NCI-H345 treated with DMSO at 0.1 percent for 48 hours (cell line): Measurements from ENCODE around the gene TAC1.
"Not testable (repeated sequence)": the region's sequence is repeated elsewhere in the genome, so short reads cannot be mapped to it uniquely, and the experiment has no call there.

Experiments used
- DNase-seq: peaks from one replicate; lab custom pipeline; 2025; ENCODE audit not compliant: unreplicated experiment; lab: John Stamatoyannopoulos, UW

The TAC1 gene

GRCh38 chr7:97731736-97732564, at the start of gene TAC1:
Gene TAC1 (plus strand): TSS chr7:97732086. CDS start chr7:97732613, 527 bp downstream.
- no peak for DNase-seq

GRCh38 chr7:97685952-97686351, 45.9 kb upstream of the TAC1 start:
- DNase-seq: no peak

- no peak for DNase-seq
These were observed 38.3 kb upstream of the TAC1 start for GRCh38 chr7:97693586-97693985.

- no peak for DNase-seq
These were observed 37.5 kb upstream of the TAC1 start for GRCh38 chr7:97694355-97694754.

GRCh38 chr7:97697396-97697795, 34.5 kb upstream of the TAC1 start:
- no peak for DNase-seq

- DNase-seq: no peak
These were observed 9.5 kb upstream of the TAC1 start for GRCh38 chr7:97722386-97722785.

- DNase-seq: no peak
These were observed 834 bp downstream of the TAC1 start for GRCh38 chr7:97732565-97733275.

- no peak for DNase-seq
These were observed 1.6 kb downstream of the TAC1 start for GRCh38 chr7:97733276-97734161.

- no peak for DNase-seq
These were observed 2.4 kb downstream of the TAC1 start for GRCh38 chr7:97734255-97734654.

- no peak for DNase-seq
These were observed 3.2 kb downstream of the TAC1 start for GRCh38 chr7:97735075-97735474.

- no peak for DNase-seq
These were observed 16.6 kb downstream of the TAC1 start for GRCh38 chr7:97748482-97748881.

GRCh38 chr7:97751566-97751965, 19.7 kb downstream of the TAC1 start:
- no peak for DNase-seq

- no peak for DNase-seq
These were observed 20.3 kb downstream of the TAC1 start for GRCh38 chr7:97752215-97752614.

GRCh38 chr7:97757824-97758223, 25.9 kb downstream of the TAC1 start:
- no peak for DNase-seq

GRCh38 chr7:97770850-97771249, 39.0 kb downstream of the TAC1 start:
- no peak for DNase-seq

- DNase-seq: no peak
These were observed 39.7 kb downstream of the TAC1 start for GRCh38 chr7:97771576-97771975.

- DNase-seq: no peak
These were observed 40.4 kb downstream of the TAC1 start for GRCh38 chr7:97772045-97772901.

- DNase-seq: not testable (repeated sequence)
These were observed 54.5 kb downstream of the TAC1 start for GRCh38 chr7:97786398-97786797.
